Measurements from ENCODE around the gene SKI. TPM values are rescaled to one million over a fixed set of nuclear protein-coding genes. Genes with fewer than 3 reads are reported as not detected.
A peak's percentile ranks its signal among the peaks of the same experiment; 100 is the strongest.

The SKI gene
- polyA plus RNA-seq, 1 donor: 46.1 TPM

- no peaks in the 10 kb centered on the region for H3K27me3 ChIP-seq (ENCODE audit: control insufficient read depth, insufficient read depth, low read length)
- no peaks in the 10 kb centered on the region for H3K9me3 ChIP-seq (ENCODE audit: control insufficient read depth, low read depth, low read length)
- WGBS (ENCODE audit: insufficient coverage, low lambda C conversion rate): no CpG with 5 or more reads among the region's 28 CpGs
- H3K36me3 ChIP-seq (ENCODE audit: control insufficient read depth, insufficient read depth, low read length): peaks cover 3% of the 10 kb centered on the region
- DNase-seq: no peak
- H3K4me1 ChIP-seq (ENCODE audit: control insufficient read depth, insufficient read depth, low read length): peaks cover 79% of the 10 kb centered on the region
- H3K27ac ChIP-seq (ENCODE audit: low read length): no peak overlapping the region
- H3K4me3 ChIP-seq (ENCODE audit: low read length): no peak overlapping the region
These were observed 44.7 kb downstream of the SKI start for GRCh38 chr1:2272686-2273400.

DNA sequence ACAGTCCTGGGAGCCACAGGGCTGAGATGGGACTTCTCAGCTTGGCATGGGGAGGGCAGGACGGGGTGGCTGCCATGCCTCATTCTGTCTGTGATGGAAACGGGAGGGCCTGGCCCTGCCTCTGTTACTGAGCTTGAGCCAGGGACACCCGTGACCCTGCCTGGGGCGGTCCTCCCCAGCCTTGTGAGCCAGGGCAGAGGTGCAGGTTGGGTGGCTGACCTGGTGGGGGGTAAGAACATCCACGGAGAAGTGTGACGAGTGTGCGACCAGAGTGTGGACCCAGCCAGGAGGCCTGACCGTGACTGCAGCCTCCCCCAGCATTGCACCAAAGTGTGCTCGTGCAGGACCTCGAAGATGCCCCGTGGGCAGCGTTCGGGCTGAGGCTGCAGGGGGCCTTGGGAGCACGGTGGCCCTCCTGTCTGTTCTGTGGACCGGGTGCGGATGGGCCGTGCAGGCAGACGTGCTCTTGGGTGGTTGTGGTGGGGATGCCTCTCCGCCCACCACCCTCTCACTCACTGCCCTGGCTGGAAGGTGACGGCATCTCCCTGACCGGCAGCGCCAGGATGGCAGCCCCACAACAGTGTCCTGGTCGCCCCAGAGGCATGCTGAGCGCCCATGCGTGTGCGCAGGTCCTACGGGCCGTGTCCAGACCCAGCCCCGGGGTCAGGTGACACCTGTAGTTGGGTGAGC lies 45.4 kb downstream of the SKI start:
- Histone ChIP-seq H3K4me3 (ENCODE audit: low read length) (no peak overlapping the region), H3K27me3 (ENCODE audit: control insufficient read depth, insufficient read depth, low read length) (no peaks in the 10 kb centered on the region), H3K36me3 (ENCODE audit: control insufficient read depth, insufficient read depth, low read length) (peaks cover 3% of the 10 kb centered on the region), H3K27ac (ENCODE audit: low read length) (no peak overlapping the region), H3K4me1 (ENCODE audit: control insufficient read depth, insufficient read depth, low read length) (peaks cover 86% of the 10 kb centered on the region), H3K9me3 (ENCODE audit: control insufficient read depth, low read depth, low read length) (no peaks in the 10 kb centered on the region)
- no peak for DNase-seq
- no CpG with 5 or more reads among the region's 29 CpGs for WGBS (ENCODE audit: insufficient coverage, low lambda C conversion rate)

DNA sequence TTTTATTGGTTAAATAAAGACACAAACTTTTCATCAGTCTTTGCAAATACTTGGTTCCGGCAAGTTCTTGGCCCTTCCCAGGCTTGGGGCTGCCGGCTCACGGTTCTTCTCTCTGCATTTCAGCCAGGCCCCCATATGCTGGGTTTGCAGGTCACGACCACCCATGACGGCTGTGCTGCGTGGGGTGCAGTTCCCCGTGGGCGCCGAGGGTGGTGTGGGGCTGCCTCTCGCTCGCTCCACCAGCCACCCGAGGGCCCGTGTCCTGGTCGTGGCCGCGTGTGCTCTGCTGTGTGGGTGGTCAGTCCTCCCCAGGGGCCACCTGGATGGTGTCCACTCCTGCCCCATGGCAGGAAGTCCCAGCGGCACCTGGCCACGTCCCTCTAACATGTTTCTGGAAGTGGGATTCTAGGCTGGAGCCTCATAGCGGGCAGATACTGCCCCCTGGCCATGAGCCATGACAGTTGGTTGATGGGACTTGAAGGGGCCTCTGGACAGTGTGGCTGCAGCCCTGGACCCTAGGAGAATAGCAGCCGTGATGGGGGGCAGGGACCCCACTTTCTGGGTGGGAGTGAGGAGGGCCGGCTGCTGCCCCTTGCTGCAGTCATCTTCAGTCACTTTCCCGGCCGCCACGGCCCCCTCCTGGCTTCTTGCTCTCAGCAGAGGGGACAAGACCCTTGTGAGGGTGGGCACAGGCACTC lies 46.3 kb downstream of the SKI start:
- H3K4me1 ChIP-seq (ENCODE audit: control insufficient read depth, insufficient read depth, low read length): peaks cover 95% of the 10 kb centered on the region
- H3K4me3 ChIP-seq (ENCODE audit: low read length): no peak overlapping the region
- WGBS (ENCODE audit: insufficient coverage, low lambda C conversion rate): no CpG with 5 or more reads among the region's 24 CpGs
- no peaks in the 10 kb centered on the region for H3K27me3 ChIP-seq (ENCODE audit: control insufficient read depth, insufficient read depth, low read length)
- H3K27ac ChIP-seq (ENCODE audit: low read length): no peak overlapping the region
- no peak for DNase-seq
- H3K9me3 ChIP-seq (ENCODE audit: control insufficient read depth, low read depth, low read length): no peaks in the 10 kb centered on the region
- H3K36me3 ChIP-seq (ENCODE audit: control insufficient read depth, insufficient read depth, low read length): peaks cover 3% of the 10 kb centered on the region

DNA sequence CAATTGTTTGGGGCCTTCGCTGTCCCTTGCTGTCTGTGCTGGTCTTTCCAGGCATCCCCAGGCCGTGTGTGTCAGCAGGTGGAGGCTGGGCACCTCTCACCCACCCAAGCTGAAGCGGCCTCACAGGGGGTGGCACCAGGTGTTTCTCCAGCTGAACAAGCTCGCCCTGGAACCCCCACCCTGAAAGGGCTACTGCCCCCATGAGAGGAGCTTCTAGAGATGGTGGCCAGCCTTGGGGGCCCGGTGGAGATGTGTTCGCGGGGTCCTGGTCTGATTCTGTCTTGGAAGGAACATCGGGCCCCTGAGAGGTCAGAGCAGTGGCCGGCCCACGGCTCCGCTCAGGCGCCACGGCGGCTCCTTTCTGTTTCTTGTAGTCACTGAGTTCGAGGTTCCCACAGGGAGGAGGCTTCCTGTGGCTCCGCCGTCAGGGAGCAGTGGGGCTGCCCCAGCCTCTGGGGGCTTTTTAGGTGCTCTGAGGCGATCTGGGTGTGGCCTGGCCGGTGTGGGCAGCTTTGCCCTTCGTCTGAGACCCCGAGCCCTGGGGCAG lies 46.9 kb downstream of the SKI start:
- Histone ChIP-seq H3K9me3 (ENCODE audit: control insufficient read depth, low read depth, low read length) (no peaks in the 10 kb centered on the region), H3K27ac (ENCODE audit: low read length) (peak overlapping the region; percentile 41), H3K4me3 (ENCODE audit: low read length) (no peak overlapping the region), H3K27me3 (ENCODE audit: control insufficient read depth, insufficient read depth, low read length) (no peaks in the 10 kb centered on the region), H3K36me3 (ENCODE audit: control insufficient read depth, insufficient read depth, low read length) (peaks cover 3% of the 10 kb centered on the region), H3K4me1 (ENCODE audit: control insufficient read depth, insufficient read depth, low read length) (peaks cover 99% of the 10 kb centered on the region)
- WGBS (ENCODE audit: insufficient coverage, low lambda C conversion rate): no CpG with 5 or more reads among the region's 21 CpGs
- no peak for DNase-seq

DNA sequence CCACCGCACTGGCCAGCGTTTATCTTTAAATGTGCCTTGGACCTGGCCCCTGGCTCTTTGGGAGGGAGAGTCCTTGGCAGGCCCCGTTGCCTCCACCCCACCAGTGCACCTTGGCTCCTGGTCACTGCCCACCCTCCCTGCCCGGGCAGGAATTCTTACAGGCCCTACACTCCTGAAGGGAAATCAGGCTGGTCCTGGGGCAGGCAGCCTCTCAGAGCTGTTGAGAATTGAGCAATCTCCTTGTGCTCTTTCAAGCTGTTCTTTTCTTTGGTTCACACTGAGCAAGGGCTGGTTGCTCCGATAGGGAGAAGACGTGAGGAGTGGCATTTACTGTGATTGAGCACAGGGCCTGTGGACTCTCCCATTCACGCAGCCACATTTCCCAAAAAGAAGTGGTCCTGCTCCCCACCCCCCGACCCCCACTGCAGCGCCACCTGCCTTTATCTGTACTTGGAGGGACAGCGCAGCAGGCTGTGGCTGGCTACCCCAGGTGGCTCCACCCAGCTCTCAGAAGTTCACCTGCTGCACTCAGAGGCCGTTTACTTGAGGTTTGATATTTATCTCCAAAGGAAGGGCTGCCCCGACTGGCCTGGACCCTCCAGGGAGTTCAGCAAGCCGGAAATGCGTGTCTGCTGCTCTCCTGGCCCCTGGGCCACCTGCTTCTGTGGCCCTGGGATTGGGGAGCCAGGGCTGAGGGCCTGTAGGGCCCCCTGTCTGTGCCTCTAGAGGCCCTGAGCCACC lies 47.8 kb downstream of the SKI start:
- Histone ChIP-seq H3K4me1 (ENCODE audit: control insufficient read depth, insufficient read depth, low read length) (peaks cover 94% of the 10 kb centered on the region), H3K27me3 (ENCODE audit: control insufficient read depth, insufficient read depth, low read length) (no peaks in the 10 kb centered on the region), H3K4me3 (ENCODE audit: low read length) (no peak overlapping the region), H3K9me3 (ENCODE audit: control insufficient read depth, low read depth, low read length) (no peaks in the 10 kb centered on the region), H3K36me3 (ENCODE audit: control insufficient read depth, insufficient read depth, low read length) (peaks cover 3% of the 10 kb centered on the region), H3K27ac (ENCODE audit: low read length) (peak overlapping the region; percentile 77)
- WGBS (ENCODE audit: insufficient coverage, low lambda C conversion rate): no CpG with 5 or more reads among the region's 14 CpGs
- peak; percentile 52 to 85 for DNase-seq

GRCh38 chr1:2276803-2277580 lies 48.9 kb downstream of the SKI start:
- DNase-seq: no peak
- H3K27ac ChIP-seq (ENCODE audit: low read length): peak overlapping the region; percentile 77
- H3K4me1 ChIP-seq (ENCODE audit: control insufficient read depth, insufficient read depth, low read length): peaks cover 83% of the 10 kb centered on the region
- no peaks in the 10 kb centered on the region for H3K27me3 ChIP-seq (ENCODE audit: control insufficient read depth, insufficient read depth, low read length)
- no peaks in the 10 kb centered on the region for H3K9me3 ChIP-seq (ENCODE audit: control insufficient read depth, low read depth, low read length)
- no CpG with 5 or more reads among the region's 12 CpGs for WGBS (ENCODE audit: insufficient coverage, low lambda C conversion rate)
- H3K4me3 ChIP-seq (ENCODE audit: low read length): no peak overlapping the region
- H3K36me3 ChIP-seq (ENCODE audit: control insufficient read depth, insufficient read depth, low read length): peaks cover 3% of the 10 kb centered on the region

GRCh38 chr1:2277741-2278488 lies 49.8 kb downstream of the SKI start:
- Histone ChIP-seq H3K36me3 (ENCODE audit: control insufficient read depth, insufficient read depth, low read length) (peaks cover 8% of the 10 kb centered on the region), H3K4me3 (ENCODE audit: low read length) (no peak overlapping the region), H3K27me3 (ENCODE audit: control insufficient read depth, insufficient read depth, low read length) (no peaks in the 10 kb centered on the region), H3K9me3 (ENCODE audit: control insufficient read depth, low read depth, low read length) (no peaks in the 10 kb centered on the region), H3K4me1 (ENCODE audit: control insufficient read depth, insufficient read depth, low read length) (peaks cover 74% of the 10 kb centered on the region), H3K27ac (ENCODE audit: low read length) (peak overlapping the region; percentile 41)
- peak; percentile 71 to 78 for DNase-seq
- WGBS (ENCODE audit: insufficient coverage, low lambda C conversion rate): no CpG with 5 or more reads among the region's 25 CpGs

DNA sequence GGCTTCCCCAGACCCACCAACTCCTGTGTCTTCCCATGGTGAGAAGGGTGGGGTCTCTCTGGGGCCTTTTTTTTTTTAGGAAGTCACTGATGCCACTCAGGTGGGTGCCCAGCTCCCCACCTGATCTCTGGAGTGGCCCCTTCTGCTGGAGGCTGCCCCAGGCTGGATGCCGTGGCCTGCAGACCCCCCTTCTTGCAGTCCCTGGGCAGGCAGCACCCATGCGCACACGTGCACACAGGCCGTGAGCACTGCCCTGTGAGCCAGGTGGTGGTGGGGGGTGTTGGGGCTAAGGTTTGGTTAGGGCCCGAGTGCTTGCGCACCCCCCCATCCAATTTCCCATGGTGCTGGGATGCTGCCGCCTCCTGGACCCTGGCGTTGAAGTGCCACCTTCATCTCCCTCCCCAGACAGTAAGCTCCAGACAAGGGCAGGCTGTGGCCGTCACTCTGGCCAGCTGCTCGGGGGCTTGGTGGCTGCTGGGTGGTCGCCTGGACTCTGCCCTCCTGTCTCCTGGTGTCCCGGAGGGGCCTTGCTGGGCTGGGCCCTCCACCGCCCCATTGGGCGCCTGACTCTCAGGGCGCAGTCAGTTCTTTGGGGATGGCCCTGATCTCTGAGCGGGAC lies 50.6 kb downstream of the SKI start:
- Histone ChIP-seq H3K36me3 (ENCODE audit: control insufficient read depth, insufficient read depth, low read length) (peaks cover 13% of the 10 kb centered on the region), H3K27ac (ENCODE audit: low read length) (peak overlapping the region; percentile 75), H3K4me3 (ENCODE audit: low read length) (no peak overlapping the region), H3K4me1 (ENCODE audit: control insufficient read depth, insufficient read depth, low read length) (peaks cover 67% of the 10 kb centered on the region), H3K27me3 (ENCODE audit: control insufficient read depth, insufficient read depth, low read length) (no peaks in the 10 kb centered on the region), H3K9me3 (ENCODE audit: control insufficient read depth, low read depth, low read length) (no peaks in the 10 kb centered on the region)
- no peak for DNase-seq
- WGBS (ENCODE audit: insufficient coverage, low lambda C conversion rate): no CpG with 5 or more reads among the region's 16 CpGs

DNA sequence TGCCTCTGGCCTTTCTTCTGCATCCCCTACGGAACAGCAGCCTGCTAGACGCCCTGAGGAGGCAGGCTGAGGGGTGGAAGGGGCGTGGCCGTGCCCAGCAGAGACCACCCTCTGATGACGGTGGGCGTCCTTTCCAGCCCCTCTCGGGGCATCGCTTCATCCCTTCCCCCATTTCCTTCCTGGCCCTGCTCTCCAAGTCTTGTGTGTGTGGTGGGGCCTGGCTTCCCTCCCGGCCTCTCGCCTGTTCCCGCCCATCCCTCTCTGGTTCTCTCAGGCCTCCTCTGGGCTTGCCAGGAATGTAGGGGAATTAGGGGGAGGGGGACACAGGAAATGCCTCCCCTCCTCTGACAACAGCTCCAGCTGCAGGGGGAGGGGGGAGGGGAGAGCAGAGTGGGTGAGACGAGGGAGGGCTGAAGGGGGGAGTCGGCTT lies 51.1 kb downstream of the SKI start:
- no CpG with 5 or more reads among the region's 13 CpGs for WGBS (ENCODE audit: insufficient coverage, low lambda C conversion rate)
- Histone ChIP-seq H3K36me3 (ENCODE audit: control insufficient read depth, insufficient read depth, low read length) (peaks cover 16% of the 10 kb centered on the region), H3K27me3 (ENCODE audit: control insufficient read depth, insufficient read depth, low read length) (no peaks in the 10 kb centered on the region), H3K4me1 (ENCODE audit: control insufficient read depth, insufficient read depth, low read length) (peaks cover 62% of the 10 kb centered on the region), H3K27ac (ENCODE audit: low read length) (peak overlapping the region; percentile 75), H3K9me3 (ENCODE audit: control insufficient read depth, low read depth, low read length) (no peaks in the 10 kb centered on the region), H3K4me3 (ENCODE audit: low read length) (no peak overlapping the region)
- peak; percentile 87 to 91 for DNase-seq
